ENCODE data around the gene TNNT1.

DNA sequence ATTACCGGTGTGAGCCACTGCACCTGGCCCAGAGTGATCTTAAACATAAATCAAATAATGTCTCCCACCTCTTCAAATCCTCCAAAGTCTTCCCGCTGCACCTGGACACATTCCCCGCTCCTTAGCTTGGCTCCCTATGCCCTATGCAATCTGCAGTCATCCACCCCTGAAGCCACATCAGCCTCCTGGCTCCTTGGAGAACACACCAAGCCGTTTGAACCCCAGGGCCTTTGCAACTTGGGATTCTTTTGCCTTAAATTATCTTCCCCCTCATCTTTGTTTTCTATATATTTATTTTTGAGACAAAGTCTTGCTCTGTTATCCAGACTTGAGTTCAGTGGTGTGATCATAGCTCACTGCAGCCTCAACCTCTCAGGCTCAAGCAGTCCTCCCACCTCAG lies 20.1 kb upstream of the TNNT1 start:
- TF ChIP-seq, protein P1, sequence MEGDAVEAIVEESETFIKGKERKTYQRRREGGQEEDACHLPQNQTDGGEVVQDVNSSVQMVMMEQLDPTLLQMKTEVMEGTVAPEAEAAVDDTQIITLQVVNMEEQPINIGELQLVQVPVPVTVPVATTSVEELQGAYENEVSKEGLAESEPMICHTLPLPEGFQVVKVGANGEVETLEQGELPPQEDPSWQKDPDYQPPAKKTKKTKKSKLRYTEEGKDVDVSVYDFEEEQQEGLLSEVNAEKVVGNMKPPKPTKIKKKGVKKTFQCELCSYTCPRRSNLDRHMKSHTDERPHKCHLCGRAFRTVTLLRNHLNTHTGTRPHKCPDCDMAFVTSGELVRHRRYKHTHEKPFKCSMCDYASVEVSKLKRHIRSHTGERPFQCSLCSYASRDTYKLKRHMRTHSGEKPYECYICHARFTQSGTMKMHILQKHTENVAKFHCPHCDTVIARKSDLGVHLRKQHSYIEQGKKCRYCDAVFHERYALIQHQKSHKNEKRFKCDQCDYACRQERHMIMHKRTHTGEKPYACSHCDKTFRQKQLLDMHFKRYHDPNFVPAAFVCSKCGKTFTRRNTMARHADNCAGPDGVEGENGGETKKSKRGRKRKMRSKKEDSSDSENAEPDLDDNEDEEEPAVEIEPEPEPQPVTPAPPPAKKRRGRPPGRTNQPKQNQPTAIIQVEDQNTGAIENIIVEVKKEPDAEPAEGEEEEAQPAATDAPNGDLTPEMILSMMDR (IDR thresholded peaks at IDR 0.05; ENCODE audit: poor library complexity), result no peak
- TF ChIP-seq EZH2 (IDR thresholded peaks at IDR 0.05; ENCODE audit: borderline replicate concordance), result no peak
